Neural progenitor cell (in vitro differentiated cells): ENCODE results near the gene KNDC1.

Experiments
- EZH2 ChIP-seq: fragments of 200-600 bp; sonication (generic); IDR thresholded peaks from 2 replicates; pipeline ENCODE4 v1.6.1; 2017; ENCODE audit warnings: antibody characterized with exemption, mild to moderate bottlenecking, moderate library complexity
- EZH2phosphoT487 ChIP-seq: fragments of 200-600 bp; sonication (generic); IDR thresholded peaks from 2 replicates; pipeline ENCODE4 v1.6.1; 2017; ENCODE audit warnings: antibody characterized with exemption
- TF ChIP-seq, protein P1 (sequence below): fragments of 200-600 bp; sonication (generic); IDR thresholded peaks from 2 replicates; pipeline ENCODE4 v1.5.1; 2017; ENCODE audit warnings: antibody characterized with exemption, mild to moderate bottlenecking

DNA sequence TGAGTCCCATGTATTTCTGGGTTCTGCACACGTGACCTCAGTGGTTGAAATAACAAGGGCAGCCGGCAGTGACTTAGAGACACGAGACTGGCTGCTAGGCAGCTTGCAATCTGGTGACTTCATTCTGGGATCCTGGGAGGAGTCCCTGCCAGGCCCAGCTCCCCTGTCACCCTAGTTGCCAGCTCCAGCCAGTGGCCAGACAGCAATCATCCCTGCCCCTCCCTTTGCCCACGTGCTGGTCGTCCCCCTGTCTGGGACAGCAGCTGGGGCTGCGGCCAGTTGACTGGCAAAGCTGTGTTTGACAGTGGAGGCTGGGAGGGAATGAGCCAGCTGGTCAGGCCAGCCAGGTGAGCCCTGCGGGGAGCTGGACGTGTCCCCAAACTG lies 42.3 kb upstream of the KNDC1 start:
- TF ChIP-seq, protein P1, sequence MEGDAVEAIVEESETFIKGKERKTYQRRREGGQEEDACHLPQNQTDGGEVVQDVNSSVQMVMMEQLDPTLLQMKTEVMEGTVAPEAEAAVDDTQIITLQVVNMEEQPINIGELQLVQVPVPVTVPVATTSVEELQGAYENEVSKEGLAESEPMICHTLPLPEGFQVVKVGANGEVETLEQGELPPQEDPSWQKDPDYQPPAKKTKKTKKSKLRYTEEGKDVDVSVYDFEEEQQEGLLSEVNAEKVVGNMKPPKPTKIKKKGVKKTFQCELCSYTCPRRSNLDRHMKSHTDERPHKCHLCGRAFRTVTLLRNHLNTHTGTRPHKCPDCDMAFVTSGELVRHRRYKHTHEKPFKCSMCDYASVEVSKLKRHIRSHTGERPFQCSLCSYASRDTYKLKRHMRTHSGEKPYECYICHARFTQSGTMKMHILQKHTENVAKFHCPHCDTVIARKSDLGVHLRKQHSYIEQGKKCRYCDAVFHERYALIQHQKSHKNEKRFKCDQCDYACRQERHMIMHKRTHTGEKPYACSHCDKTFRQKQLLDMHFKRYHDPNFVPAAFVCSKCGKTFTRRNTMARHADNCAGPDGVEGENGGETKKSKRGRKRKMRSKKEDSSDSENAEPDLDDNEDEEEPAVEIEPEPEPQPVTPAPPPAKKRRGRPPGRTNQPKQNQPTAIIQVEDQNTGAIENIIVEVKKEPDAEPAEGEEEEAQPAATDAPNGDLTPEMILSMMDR = no peak
- no peak for TF ChIP-seq EZH2
- no peak for TF ChIP-seq EZH2phosphoT487
